Fibroblast of the aortic adventitia (primary cell): ENCODE data around the gene ATP5F1C. TPM values are rescaled to one million over a fixed set of nuclear protein-coding genes. Genes with fewer than 3 reads are reported as not detected.

Experiments
- DNase-seq: peaks from one replicate; pipeline ENCODE4 v3.0.0-alpha.2; 2010; ENCODE audit warnings: low read depth
- H3K4me3 ChIP-seq: 2 replicates; pipeline ENCODE4 v1.5.1; 2011; ENCODE audit warnings: low read depth, mild to moderate bottlenecking, control low read depth, low read length, moderate library complexity
- total RNA-seq: library from RNA; depleted of rRNA; stranded (reverse); fragments of >200 nt; gene quantifications from 2 replicates; pipeline ENCODE4 v1.2.3, GENCODE V29; 2012; ENCODE audit warnings: low replicate concordance
- TF ChIP-seq, protein P1 (sequence below): IDR thresholded peaks from 2 replicates; pipeline ENCODE4 v1.5.1; 2011; ENCODE audit warnings: mild to moderate bottlenecking, low read length, control low read depth, inconsistent platforms; ENCODE audit not compliant: insufficient read depth

The ATP5F1C gene
- total RNA-seq, 1 donor, result 251 TPM

DNA sequence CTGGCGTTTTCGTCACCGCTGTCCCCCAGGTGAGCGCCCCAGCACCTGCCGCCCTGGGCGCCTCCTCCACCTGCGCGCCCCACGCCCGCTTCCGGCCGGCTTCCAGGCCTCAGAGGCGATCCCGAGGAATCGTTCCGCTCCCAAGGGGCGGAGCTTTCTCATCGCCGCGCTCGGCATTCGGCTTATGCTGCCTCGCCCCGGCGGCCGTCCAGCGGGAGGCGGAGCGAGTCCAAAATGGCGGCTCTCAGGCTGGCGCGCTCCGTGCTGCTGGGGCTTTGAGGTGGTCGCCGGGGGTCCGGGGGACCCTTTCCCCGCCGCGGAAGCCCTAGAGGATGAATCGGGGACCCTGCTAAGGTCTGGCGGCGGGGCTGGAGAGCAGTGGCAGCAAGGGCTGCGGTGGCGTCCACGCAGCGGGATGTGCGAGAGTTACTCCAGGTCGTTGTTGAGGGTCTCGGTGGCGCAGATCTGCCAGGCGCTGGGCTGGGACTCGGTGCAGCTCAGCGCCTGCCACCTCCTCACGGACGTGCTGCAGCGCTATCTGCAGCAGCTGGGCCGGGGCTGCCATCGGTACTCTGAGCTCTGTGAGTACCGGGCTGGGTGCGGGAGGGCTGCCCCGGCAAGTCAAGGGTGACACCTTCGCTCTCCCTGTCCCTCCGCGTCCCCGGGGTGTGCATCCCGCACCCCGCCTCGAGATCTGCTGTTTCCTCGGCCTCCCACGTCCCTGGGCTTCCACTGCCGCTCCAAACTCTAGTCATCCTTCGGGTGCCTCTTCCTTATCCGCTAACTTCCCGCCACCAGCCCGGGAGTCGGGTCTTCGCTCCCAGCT is 30.5 kb downstream of the ATP5F1C start, which contains the start of gene TAF3:
TSS of gene TAF3 (plus strand) at position 211 of the 826 bp plus-strand sequence. CDS start at position 416, 205 bp downstream.
- TF ChIP-seq, protein P1, sequence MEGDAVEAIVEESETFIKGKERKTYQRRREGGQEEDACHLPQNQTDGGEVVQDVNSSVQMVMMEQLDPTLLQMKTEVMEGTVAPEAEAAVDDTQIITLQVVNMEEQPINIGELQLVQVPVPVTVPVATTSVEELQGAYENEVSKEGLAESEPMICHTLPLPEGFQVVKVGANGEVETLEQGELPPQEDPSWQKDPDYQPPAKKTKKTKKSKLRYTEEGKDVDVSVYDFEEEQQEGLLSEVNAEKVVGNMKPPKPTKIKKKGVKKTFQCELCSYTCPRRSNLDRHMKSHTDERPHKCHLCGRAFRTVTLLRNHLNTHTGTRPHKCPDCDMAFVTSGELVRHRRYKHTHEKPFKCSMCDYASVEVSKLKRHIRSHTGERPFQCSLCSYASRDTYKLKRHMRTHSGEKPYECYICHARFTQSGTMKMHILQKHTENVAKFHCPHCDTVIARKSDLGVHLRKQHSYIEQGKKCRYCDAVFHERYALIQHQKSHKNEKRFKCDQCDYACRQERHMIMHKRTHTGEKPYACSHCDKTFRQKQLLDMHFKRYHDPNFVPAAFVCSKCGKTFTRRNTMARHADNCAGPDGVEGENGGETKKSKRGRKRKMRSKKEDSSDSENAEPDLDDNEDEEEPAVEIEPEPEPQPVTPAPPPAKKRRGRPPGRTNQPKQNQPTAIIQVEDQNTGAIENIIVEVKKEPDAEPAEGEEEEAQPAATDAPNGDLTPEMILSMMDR, result no peak
- peak; percentile 79 for DNase-seq
- peak within 1 kb of the TSS; percentile 97 for H3K4me3 ChIP-seq

DNA sequence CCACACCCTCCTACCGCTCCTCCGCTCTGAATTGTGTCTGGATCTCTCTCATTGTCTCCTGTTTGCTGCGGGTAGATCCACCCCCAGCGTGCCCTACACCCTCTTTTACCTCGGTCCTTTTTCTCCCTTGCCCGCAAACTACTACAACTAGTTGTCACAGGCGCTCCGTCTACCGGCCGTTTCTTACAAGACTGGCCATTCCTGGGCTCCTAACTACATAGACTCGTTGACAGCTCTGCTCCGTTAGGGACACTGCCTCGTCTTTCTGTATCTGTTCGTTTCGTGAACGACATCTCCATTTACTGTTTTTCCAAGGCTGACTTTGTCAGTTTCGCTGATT is 31.1 kb downstream of the ATP5F1C start:
- DNase-seq, result peak; percentile 52

DNA sequence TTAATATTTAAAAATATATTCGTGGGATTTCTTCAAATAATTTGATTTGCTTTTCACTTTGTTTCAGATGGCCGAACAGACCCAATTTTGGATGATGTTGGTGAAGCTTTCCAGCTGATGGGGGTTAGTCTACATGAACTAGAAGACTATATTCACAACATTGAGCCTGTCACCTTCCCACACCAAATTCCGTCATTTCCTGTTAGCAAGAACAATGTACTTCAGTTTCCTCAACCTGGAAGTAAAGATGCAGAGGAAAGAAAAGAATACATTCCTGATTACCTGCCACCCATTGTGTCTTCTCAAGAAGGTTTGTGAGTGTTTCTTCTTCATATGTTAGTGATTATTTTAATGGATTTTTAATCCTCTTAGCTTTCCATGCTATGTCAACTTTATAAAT is 36.3 kb downstream of the ATP5F1C start:
- no peak overlapping the region for H3K4me3 ChIP-seq
- TF ChIP-seq, protein P1, result no peak
- DNase-seq, result no peak

More for the DNA sequence above, 31.1 kb downstream of the ATP5F1C start:
- H3K4me3 ChIP-seq, result peak overlapping the region; percentile 97
- TF ChIP-seq, protein P1, result peak; percentile 55

DNA sequence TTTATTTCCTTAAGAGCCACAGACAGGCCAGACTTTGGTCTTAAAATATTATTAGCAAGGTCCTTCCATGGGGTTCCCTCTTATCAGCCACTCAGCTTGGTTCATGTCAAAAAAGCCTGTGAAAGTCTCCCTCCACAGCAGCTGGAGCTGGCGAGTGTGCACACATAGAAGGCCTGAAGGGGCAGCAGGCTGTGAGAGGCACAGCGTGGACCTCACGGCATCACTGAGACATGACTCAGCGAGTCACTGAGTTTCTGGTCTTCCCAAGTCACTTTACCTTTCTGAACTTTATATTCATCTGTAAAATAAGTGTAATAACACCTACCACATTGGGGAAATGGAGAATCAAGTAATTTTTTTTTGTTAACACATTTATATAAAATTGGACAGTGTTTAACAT is 39.0 kb downstream of the ATP5F1C start:
- peak; percentile 21 for DNase-seq
- TF ChIP-seq, protein P1, result peak; percentile 30
- no peak overlapping the region for H3K4me3 ChIP-seq

DNA sequence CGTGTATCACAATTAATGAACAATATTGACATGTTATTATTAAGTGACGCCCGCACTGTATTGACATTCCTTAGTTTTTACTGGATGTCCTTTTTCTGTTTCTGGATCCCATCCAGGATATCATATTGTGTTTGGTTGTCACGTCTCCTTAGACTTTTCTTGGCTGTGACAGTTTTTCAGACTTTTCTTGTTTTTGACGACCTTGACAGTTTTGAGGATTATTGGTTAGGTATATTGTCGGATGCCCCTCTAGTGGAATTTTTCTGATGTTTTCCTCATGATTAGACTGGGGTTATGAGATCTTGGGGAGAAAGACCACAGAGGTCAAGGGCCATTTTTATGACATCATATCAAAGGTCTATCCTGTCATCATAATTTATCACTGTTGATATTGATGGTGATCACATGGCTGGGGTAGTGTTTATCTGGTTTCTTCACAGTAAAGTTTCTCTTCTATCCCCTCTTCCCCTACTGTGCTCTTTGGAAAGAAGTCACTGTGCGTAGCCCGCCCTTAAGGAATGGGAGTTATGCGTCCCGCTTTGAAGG is 41.4 kb downstream of the ATP5F1C start:
- no peak for DNase-seq
- H3K4me3 ChIP-seq, result no peak overlapping the region
- TF ChIP-seq, protein P1, result no peak

DNA sequence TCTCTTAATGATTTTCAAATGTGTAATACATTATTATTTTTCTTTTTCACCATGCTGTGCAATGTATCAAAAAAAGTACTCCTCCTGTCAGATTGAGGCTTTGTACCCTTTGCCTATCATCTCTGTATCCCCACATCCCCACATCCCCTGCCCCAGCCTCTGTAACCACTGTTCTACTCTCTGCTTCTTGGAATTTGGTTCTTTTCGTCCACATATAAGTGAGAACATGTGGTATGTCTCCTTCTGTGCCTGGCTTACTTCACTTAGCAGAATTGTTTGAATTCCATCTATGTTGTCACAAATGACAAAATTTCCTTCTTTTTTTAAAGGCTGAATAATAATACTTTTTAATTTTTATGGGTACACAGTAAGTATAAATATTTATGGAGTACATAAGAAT is 44.1 kb downstream of the ATP5F1C start:
- no peak for DNase-seq
- no peak overlapping the region for H3K4me3 ChIP-seq
- TF ChIP-seq, protein P1, result no peak

DNA sequence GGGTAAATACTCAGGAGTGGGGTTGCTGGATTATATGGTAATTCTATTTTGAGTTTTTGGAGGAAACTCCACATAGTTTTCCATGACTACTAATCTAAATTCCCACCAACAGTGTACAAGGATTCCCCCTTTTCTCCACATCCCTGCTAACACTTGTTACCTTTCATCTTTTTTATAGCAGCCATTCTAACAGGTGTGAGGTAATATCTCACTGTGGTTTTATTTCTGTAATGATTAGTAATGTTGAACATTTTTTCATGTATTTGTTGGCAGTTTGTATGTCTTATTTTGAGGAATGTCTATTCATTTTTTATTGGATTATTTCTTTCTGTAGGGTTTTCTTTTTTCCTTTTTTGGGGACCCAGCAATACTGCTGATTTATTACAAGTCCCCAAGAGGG is 45.2 kb downstream of the ATP5F1C start:
- no peak overlapping the region for H3K4me3 ChIP-seq
- TF ChIP-seq, protein P1, result no peak
- DNase-seq, result no peak
